ENCODE data around the gene MOCS3. TPM values are rescaled to one million over a fixed set of nuclear protein-coding genes. Genes with fewer than 3 reads are reported as not detected.

The MOCS3 gene
- total and polyA plus RNA-seq, 9 donors: 3.0 to 5.6 (median 4.2) TPM

DNA sequence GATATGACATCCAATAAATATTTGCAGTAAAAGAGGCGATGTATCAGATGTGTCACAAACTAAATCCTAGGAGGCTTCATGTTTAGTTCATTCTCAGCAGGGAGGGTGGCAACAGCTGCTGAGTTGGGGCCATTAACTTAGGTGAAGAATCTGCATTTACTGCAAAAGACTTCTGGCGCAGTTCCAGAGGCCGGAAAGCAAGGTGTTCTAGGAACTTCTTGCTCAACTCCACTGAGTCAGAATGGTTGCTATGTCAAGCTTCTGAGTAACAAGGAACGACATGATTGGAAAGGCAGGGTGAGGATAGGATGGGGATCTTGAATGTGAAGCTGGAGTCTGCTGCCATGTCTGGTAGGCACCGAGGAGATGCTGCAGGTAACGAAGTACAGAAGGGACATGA lies 39.1 kb upstream of the MOCS3 start:
- Histone ChIP-seq H3K27ac (no peak overlapping the region), H3K36me3 (no peaks in the 10 kb centered on the region), H3K9me3 (no peaks in the 10 kb centered on the region), H3K4me3 (no peak overlapping the region), H3K4me1 (ENCODE audit: insufficient read depth) (peaks cover 18% of the 10 kb centered on the region), H3K27me3 (no peaks in the 10 kb centered on the region)
- 68 to 71% (median 69%) methylated on average over 6 of the region's 6 CpGs for WGBS, 3 donors
- TF ChIP-seq EP300 (IDR thresholded peaks at IDR 0.05) (no peak), POLR2A (IDR thresholded peaks at IDR 0.05) (no peak)
- TF ChIP-seq, protein P1, sequence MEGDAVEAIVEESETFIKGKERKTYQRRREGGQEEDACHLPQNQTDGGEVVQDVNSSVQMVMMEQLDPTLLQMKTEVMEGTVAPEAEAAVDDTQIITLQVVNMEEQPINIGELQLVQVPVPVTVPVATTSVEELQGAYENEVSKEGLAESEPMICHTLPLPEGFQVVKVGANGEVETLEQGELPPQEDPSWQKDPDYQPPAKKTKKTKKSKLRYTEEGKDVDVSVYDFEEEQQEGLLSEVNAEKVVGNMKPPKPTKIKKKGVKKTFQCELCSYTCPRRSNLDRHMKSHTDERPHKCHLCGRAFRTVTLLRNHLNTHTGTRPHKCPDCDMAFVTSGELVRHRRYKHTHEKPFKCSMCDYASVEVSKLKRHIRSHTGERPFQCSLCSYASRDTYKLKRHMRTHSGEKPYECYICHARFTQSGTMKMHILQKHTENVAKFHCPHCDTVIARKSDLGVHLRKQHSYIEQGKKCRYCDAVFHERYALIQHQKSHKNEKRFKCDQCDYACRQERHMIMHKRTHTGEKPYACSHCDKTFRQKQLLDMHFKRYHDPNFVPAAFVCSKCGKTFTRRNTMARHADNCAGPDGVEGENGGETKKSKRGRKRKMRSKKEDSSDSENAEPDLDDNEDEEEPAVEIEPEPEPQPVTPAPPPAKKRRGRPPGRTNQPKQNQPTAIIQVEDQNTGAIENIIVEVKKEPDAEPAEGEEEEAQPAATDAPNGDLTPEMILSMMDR (IDR thresholded peaks at IDR 0.05): no peak
- peak; percentile 31 to 63 (median 48) for DNase-seq
- intact Hi-C loops (cut with DNase I): no loop called here

DNA sequence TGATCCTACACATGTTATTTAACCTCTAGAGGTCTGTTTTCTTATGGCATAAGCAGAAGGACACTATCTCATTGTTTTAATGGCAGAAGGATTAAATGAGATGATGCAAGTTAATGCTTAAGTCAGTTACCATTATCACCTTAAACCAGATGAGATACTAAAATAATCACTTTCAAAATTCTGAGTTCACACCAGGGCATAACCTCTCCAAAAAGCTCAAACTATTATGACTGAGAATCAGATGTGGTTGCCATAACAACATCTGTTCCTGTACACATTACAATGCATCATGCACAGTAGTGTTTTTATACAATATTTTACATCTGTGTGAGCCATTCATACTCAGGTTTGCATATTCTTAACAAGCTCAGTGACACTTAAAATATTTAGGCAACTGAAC lies 37.6 kb upstream of the MOCS3 start:
- intact Hi-C loops (cut with DNase I): loop anchor here in 2 of 4 donors (10.0 kb wide), 2 partner anchors 46 to 126 kb away; partner anchors contain the start of gene BCAS4 (in 1 of the 2)
- no peak for DNase-seq
- no peaks in the 10 kb centered on the region for H3K27me3 ChIP-seq
- no peak for TF ChIP-seq POLR2A (IDR thresholded peaks at IDR 0.05)
- no peak for TF ChIP-seq EP300 (IDR thresholded peaks at IDR 0.05)
- TF ChIP-seq, protein P1 (IDR thresholded peaks at IDR 0.05): no peak
- no peak overlapping the region for H3K27ac ChIP-seq
- peaks cover 19% of the 10 kb centered on the region for H3K4me1 ChIP-seq (ENCODE audit: insufficient read depth)
- H3K36me3 ChIP-seq: no peaks in the 10 kb centered on the region
- H3K9me3 ChIP-seq: no peaks in the 10 kb centered on the region
- no peak overlapping the region for H3K4me3 ChIP-seq

DNA sequence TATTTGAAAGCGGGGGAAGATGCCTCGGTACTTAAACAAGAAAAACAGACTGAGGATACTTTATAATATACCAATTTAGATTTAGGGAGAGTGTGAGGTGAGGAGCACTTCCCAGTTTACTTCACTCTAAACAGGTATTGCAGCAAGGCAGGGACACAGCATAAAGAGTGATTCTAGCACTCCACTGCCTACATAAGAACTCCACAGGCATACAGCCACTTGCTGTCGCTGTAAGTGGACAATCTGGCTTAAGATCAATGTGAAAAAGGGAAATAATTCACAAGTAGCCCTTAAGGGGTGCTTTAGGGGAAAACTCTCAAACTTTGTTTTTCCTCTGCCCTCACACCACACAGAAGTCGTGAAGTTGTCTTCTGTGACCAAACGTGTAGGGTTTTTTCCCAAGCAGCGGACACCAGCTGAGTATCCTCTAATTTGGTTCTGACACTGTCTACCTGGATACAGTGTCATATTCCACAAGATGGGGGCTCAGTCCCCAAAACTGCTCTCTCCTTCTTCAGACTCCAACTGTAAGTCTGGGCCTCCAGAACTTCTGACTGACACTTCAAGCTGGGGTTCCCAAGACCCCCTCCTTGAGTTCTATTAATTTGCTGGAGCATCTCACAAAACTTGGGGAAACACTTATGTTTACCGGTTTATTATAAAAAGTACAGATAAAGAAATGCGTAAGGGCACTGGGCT lies 36.7 kb upstream of the MOCS3 start:
- Histone ChIP-seq H3K4me1 (ENCODE audit: insufficient read depth) (peaks cover 15% of the 10 kb centered on the region), H3K36me3 (no peaks in the 10 kb centered on the region), H3K9me3 (no peaks in the 10 kb centered on the region), H3K4me3 (no peak overlapping the region), H3K27ac (no peak overlapping the region), H3K27me3 (no peaks in the 10 kb centered on the region)
- intact Hi-C loops (cut with DNase I): loop anchor here in 2 of 4 donors (10.0 kb wide), 2 partner anchors 47 to 127 kb away; partner anchors contain the start of gene BCAS4 (in 1 of the 2)
- 57 to 72% (median 64%) methylated on average over 8 of the region's 8 CpGs for WGBS, 3 donors
- DNase-seq: no peak
- TF ChIP-seq POLR2A (IDR thresholded peaks at IDR 0.05): no peak
- TF ChIP-seq EP300 (IDR thresholded peaks at IDR 0.05): no peak
- TF ChIP-seq, protein P1 (IDR thresholded peaks at IDR 0.05): no peak

DNA sequence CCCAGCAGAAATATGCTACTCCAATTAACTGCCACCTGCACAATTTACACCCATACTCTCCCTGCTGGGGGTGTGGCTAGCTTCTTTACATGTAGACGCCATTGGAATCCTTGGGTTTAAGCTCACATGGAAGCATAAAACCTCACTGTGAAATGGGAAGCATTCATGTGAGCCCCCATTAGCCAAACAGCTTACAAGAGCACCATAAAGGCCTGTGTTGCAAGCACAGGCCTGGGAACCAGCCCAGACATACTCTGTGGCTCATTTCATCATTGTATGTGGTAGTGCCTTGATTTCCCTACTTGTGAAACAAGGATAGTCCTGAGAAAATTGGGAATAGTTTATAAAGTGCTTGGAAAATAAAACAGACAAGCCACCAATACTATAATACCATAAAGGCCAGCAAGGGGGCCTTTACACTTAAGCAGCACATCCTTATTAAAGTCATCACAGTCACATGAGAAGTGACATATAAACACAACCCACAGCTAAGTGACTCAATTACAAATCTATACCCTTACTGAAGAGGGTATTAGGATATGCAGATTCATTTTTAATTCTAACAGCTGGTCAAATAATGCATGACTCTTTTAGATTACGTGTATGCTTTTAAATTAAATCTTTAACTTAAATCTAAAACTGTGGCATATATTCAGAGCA lies 34.2 kb upstream of the MOCS3 start:
- WGBS, 3 donors: 62 to 75% (median 64%) methylated on average over 2 of the region's 2 CpGs
- no peak overlapping the region for H3K27ac ChIP-seq
- no peaks in the 10 kb centered on the region for H3K36me3 ChIP-seq
- H3K4me3 ChIP-seq: no peak overlapping the region
- TF ChIP-seq, protein P1 (IDR thresholded peaks at IDR 0.05): no peak
- TF ChIP-seq EP300 (IDR thresholded peaks at IDR 0.05): no peak
- no peak for TF ChIP-seq POLR2A (IDR thresholded peaks at IDR 0.05)
- no peaks in the 10 kb centered on the region for H3K9me3 ChIP-seq
- H3K27me3 ChIP-seq: no peaks in the 10 kb centered on the region
- peaks cover 18% of the 10 kb centered on the region for H3K4me1 ChIP-seq (ENCODE audit: insufficient read depth)
- intact Hi-C loops (cut with DNase I): loop anchor here in 2 of 4 donors (10.0 kb wide), 2 partner anchors 50 to 130 kb away; partner anchors contain the start of gene BCAS4 (in 1 of the 2)
- no peak for DNase-seq

Data from ovary (tissue), 9 donors.